Measurements from ENCODE around the gene ABCB4.

DNA sequence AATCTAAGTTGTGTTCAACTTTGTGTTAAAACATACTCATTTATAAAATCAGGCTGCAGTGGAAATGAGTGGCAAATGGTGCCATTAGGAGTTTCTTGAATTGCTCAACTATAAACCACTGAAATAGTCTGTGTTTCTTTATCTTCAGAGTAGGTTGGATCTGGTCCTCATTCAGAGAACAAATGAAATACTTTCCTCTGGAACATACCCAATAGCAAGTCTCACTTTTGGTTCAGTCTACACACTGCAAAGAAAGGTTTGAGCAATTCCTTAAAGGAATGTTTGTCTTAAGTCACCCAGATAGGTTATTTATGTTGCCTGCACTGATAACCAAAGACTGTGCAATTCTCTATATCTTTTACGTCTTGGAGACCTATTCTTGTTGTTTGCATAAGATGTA is 62.5 kb downstream of the ABCB4 start:
- no peak for TF ChIP-seq POLR2A (IDR thresholded peaks at IDR 0.05)
- TF ChIP-seq, protein P1, sequence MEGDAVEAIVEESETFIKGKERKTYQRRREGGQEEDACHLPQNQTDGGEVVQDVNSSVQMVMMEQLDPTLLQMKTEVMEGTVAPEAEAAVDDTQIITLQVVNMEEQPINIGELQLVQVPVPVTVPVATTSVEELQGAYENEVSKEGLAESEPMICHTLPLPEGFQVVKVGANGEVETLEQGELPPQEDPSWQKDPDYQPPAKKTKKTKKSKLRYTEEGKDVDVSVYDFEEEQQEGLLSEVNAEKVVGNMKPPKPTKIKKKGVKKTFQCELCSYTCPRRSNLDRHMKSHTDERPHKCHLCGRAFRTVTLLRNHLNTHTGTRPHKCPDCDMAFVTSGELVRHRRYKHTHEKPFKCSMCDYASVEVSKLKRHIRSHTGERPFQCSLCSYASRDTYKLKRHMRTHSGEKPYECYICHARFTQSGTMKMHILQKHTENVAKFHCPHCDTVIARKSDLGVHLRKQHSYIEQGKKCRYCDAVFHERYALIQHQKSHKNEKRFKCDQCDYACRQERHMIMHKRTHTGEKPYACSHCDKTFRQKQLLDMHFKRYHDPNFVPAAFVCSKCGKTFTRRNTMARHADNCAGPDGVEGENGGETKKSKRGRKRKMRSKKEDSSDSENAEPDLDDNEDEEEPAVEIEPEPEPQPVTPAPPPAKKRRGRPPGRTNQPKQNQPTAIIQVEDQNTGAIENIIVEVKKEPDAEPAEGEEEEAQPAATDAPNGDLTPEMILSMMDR (IDR thresholded peaks at IDR 0.05) = no peak

Data from thyroid gland (tissue), 4 donors.